H54 (cell line): ENCODE results near the gene CLTA.
"Not testable (repeated sequence)": the region's sequence is repeated elsewhere in the genome, so short reads cannot be mapped to it uniquely, and the experiment has no call there.

Experiments used
- DNase-seq: peaks from one replicate; pipeline ENCODE4 v3.0.0; 2011; ENCODE audit warnings: low spot score, mixed read lengths; ENCODE audit not compliant: insufficient read length
- FAIRE-seq: peaks from 3 replicates; lab custom pipeline; 2011; peaks lifted over from hg19 to GRCh38; lab: Jason Lieb, UNC
- POLR2A ChIP-seq: IDR thresholded peaks from 2 replicates; pipeline ENCODE4 v1.6.1; 2011; ENCODE audit warnings: low read depth, mild to moderate bottlenecking, low read length

Gene CLTA

GRCh38 chr9:36217256-36217968 is 26.7 kb downstream of the CLTA start:
- FAIRE-seq (no peak), DNase-seq (no peak)
- no peak for TF ChIP-seq POLR2A

GRCh38 chr9:36218011-36218410 is 27.3 kb downstream of the CLTA start:
- no peak for DNase-seq
- TF ChIP-seq POLR2A: no peak
- no peak for FAIRE-seq

GRCh38 chr9:36218411-36218901 is 27.7 kb downstream of the CLTA start:
- FAIRE-seq: no peak
- TF ChIP-seq POLR2A: no peak
- no peak for DNase-seq

- FAIRE-seq: no peak
- TF ChIP-seq POLR2A: no peak
These were observed 30.9 kb downstream of the CLTA start for GRCh38 chr9:36221667-36222066.

GRCh38 chr9:36222449-36222848 is 31.7 kb downstream of the CLTA start:
- no peak for TF ChIP-seq POLR2A
- no peak for DNase-seq
- no peak for FAIRE-seq

More at GRCh38 chr9:36221667-36222066, 30.9 kb downstream of the CLTA start:
- DNase-seq: no peak

GRCh38 chr9:36237230-36237629 is 46.5 kb downstream of the CLTA start:
- FAIRE-seq: no peak
- no peak for TF ChIP-seq POLR2A
- no peak for DNase-seq

- DNase-seq, FAIRE-seq: not testable (repeated sequence)
These were observed 48.5 kb downstream of the CLTA start for GRCh38 chr9:36239205-36239604.

GRCh38 chr9:36239675-36240074 is 49.0 kb downstream of the CLTA start:
- DNase-seq, FAIRE-seq: not testable (repeated sequence)

GRCh38 chr9:36245906-36246305 is 55.2 kb downstream of the CLTA start:
- no peak for TF ChIP-seq POLR2A
- DNase-seq (no peak), FAIRE-seq (no peak)

GRCh38 chr9:36247356-36247755 is 56.6 kb downstream of the CLTA start:
- DNase-seq (no peak), FAIRE-seq (no peak)
- TF ChIP-seq POLR2A: no peak

GRCh38 chr9:36248061-36248460 is 57.3 kb downstream of the CLTA start:
- not testable (repeated sequence) for DNase-seq, FAIRE-seq

- DNase-seq: no peak
- no peak for TF ChIP-seq POLR2A
- no peak for FAIRE-seq
These were observed 58.5 kb downstream of the CLTA start for GRCh38 chr9:36249189-36249588.

- FAIRE-seq: no peak
- TF ChIP-seq POLR2A: no peak
These were observed 59.4 kb downstream of the CLTA start for GRCh38 chr9:36250079-36250478.

GRCh38 chr9:36251428-36251827 is 60.7 kb downstream of the CLTA start:
- FAIRE-seq (no peak), DNase-seq (no peak)
- no peak for TF ChIP-seq POLR2A

More at GRCh38 chr9:36250079-36250478, 59.4 kb downstream of the CLTA start:
- DNase-seq: no peak
